ENCODE data around the gene ZNF318. TPM values are rescaled to one million over a fixed set of nuclear protein-coding genes. Genes with fewer than 3 reads are reported as not detected.

Gene ZNF318
- total and polyA plus RNA-seq, 2 donors, result 10.1 to 14.6 TPM

- 70% methylated on average over 10 of the region's 10 CpGs for WGBS
- DNase-seq (ENCODE audit: extremely low spot score), result no peak
- H3K4me1 ChIP-seq (ENCODE audit: insufficient read depth), result no peaks in the 10 kb centered on the region
- no peaks in the 10 kb centered on the region for H3K36me3 ChIP-seq (ENCODE audit: insufficient read depth)
- no peak within 1 kb of the TSS for H3K4me3 ChIP-seq (ENCODE audit: low read depth, low read length)
- no peak within 1 kb of the TSS for H3K27ac ChIP-seq (ENCODE audit: low read depth)
Measured at GRCh38 chr6:43297644-43298564, 71.5 kb downstream of the ZNF318 start, which contains the start of gene SLC22A7. Gene SLC22A7, plus strand, starts transcription at chr6:43298260. Its CDS starts 99 bp downstream, at chr6:43298359.

- Histone ChIP-seq H3K27ac (ENCODE audit: low read depth) (no peak overlapping the region), H3K4me1 (ENCODE audit: insufficient read depth) (no peaks in the 10 kb centered on the region), H3K4me3 (ENCODE audit: low read depth, low read length) (no peak overlapping the region), H3K36me3 (ENCODE audit: insufficient read depth) (no peaks in the 10 kb centered on the region)
- WGBS, result 84% methylated on average over 5 of the region's 5 CpGs
- DNase-seq (ENCODE audit: extremely low spot score), result no peak
Measured at GRCh38 chr6:43296780-43297497, 72.5 kb downstream of the ZNF318 start.

- no peaks in the 10 kb centered on the region for H3K36me3 ChIP-seq (ENCODE audit: insufficient read depth)
- no peak for DNase-seq (ENCODE audit: extremely low spot score)
- 87% methylated on average over 3 of the region's 3 CpGs for WGBS
- no peaks in the 10 kb centered on the region for H3K4me1 ChIP-seq (ENCODE audit: insufficient read depth)
- no peak overlapping the region for H3K27ac ChIP-seq (ENCODE audit: low read depth)
- H3K4me3 ChIP-seq (ENCODE audit: low read depth, low read length), result no peak overlapping the region
Measured at GRCh38 chr6:43295456-43295855, 74.0 kb downstream of the ZNF318 start.

GRCh38 chr6:43294536-43294935 is 74.9 kb downstream of the ZNF318 start:
- Histone ChIP-seq H3K27ac (ENCODE audit: low read depth) (no peak overlapping the region), H3K4me1 (ENCODE audit: insufficient read depth) (no peaks in the 10 kb centered on the region), H3K4me3 (ENCODE audit: low read depth, low read length) (no peak overlapping the region), H3K36me3 (ENCODE audit: insufficient read depth) (no peaks in the 10 kb centered on the region)
- WGBS, result 87% methylated on average over 3 of the region's 3 CpGs
- no peak for DNase-seq (ENCODE audit: extremely low spot score)

- H3K4me1 ChIP-seq (ENCODE audit: insufficient read depth), result no peaks in the 10 kb centered on the region
- WGBS, result 95% methylated on average over 3 of the region's 3 CpGs
- no peak for DNase-seq (ENCODE audit: extremely low spot score)
Measured at GRCh38 chr6:43293698-43294097, 75.7 kb downstream of the ZNF318 start.

GRCh38 chr6:43292763-43293318 is 76.6 kb downstream of the ZNF318 start:
- Histone ChIP-seq H3K36me3 (ENCODE audit: insufficient read depth) (no peaks in the 10 kb centered on the region), H3K4me3 (ENCODE audit: low read depth, low read length) (no peak overlapping the region), H3K4me1 (ENCODE audit: insufficient read depth) (no peaks in the 10 kb centered on the region), H3K27ac (ENCODE audit: low read depth) (no peak overlapping the region)
- DNase-seq (ENCODE audit: extremely low spot score), result no peak
- 78% methylated on average over 5 of the region's 5 CpGs for WGBS

More at GRCh38 chr6:43293698-43294097, 75.7 kb downstream of the ZNF318 start:
- Histone ChIP-seq H3K4me3 (ENCODE audit: low read depth, low read length) (no peak overlapping the region), H3K27ac (ENCODE audit: low read depth) (no peak overlapping the region), H3K36me3 (ENCODE audit: insufficient read depth) (no peaks in the 10 kb centered on the region)

GRCh38 chr6:43292341-43292740 is 77.1 kb downstream of the ZNF318 start:
- no peak for DNase-seq (ENCODE audit: extremely low spot score)
- WGBS, result 93% methylated on average over 6 of the region's 6 CpGs

GRCh38 chr6:43291708-43292107 is 77.7 kb downstream of the ZNF318 start:
- Histone ChIP-seq H3K4me3 (ENCODE audit: low read depth, low read length) (no peak overlapping the region), H3K36me3 (ENCODE audit: insufficient read depth) (no peaks in the 10 kb centered on the region), H3K4me1 (ENCODE audit: insufficient read depth) (no peaks in the 10 kb centered on the region), H3K27ac (ENCODE audit: low read depth) (no peak overlapping the region)
- no peak for DNase-seq (ENCODE audit: extremely low spot score)
- 85% methylated on average over 2 of the region's 2 CpGs for WGBS

More at GRCh38 chr6:43292341-43292740, 77.1 kb downstream of the ZNF318 start:
- no peak overlapping the region for H3K4me3 ChIP-seq (ENCODE audit: low read depth, low read length)
- H3K36me3 ChIP-seq (ENCODE audit: insufficient read depth), result no peaks in the 10 kb centered on the region
- H3K27ac ChIP-seq (ENCODE audit: low read depth), result no peak overlapping the region
- no peaks in the 10 kb centered on the region for H3K4me1 ChIP-seq (ENCODE audit: insufficient read depth)

GRCh38 chr6:43290905-43291355 is 78.5 kb downstream of the ZNF318 start:
- Histone ChIP-seq H3K4me3 (ENCODE audit: low read depth, low read length) (no peak overlapping the region), H3K4me1 (ENCODE audit: insufficient read depth) (no peaks in the 10 kb centered on the region), H3K36me3 (ENCODE audit: insufficient read depth) (no peaks in the 10 kb centered on the region), H3K27ac (ENCODE audit: low read depth) (no peak overlapping the region)
- WGBS, result 70% methylated on average over 6 of the region's 6 CpGs
- no peak for DNase-seq (ENCODE audit: extremely low spot score)

GRCh38 chr6:43290339-43290904 is 79.0 kb downstream of the ZNF318 start:
- Histone ChIP-seq H3K4me3 (ENCODE audit: low read depth, low read length) (no peak overlapping the region), H3K27ac (ENCODE audit: low read depth) (no peak overlapping the region), H3K36me3 (ENCODE audit: insufficient read depth) (no peaks in the 10 kb centered on the region), H3K4me1 (ENCODE audit: insufficient read depth) (no peaks in the 10 kb centered on the region)
- 65% methylated on average over 3 of the region's 3 CpGs for WGBS
- DNase-seq (ENCODE audit: extremely low spot score), result no peak

- no peaks in the 10 kb centered on the region for H3K36me3 ChIP-seq (ENCODE audit: insufficient read depth)
- H3K4me1 ChIP-seq (ENCODE audit: insufficient read depth), result no peaks in the 10 kb centered on the region
- WGBS, result 70% methylated on average over 7 of the region's 7 CpGs
Measured at GRCh38 chr6:43287717-43288679, 81.4 kb downstream of the ZNF318 start.

GRCh38 chr6:43286980-43287716 is 82.3 kb downstream of the ZNF318 start:
- no peak overlapping the region for H3K27ac ChIP-seq (ENCODE audit: low read depth)
- no peak overlapping the region for H3K4me3 ChIP-seq (ENCODE audit: low read depth, low read length)
- H3K4me1 ChIP-seq (ENCODE audit: insufficient read depth), result no peaks in the 10 kb centered on the region
- DNase-seq (ENCODE audit: extremely low spot score), result no peak
- 55% methylated on average over 10 of the region's 10 CpGs for WGBS
- no peaks in the 10 kb centered on the region for H3K36me3 ChIP-seq (ENCODE audit: insufficient read depth)

More at GRCh38 chr6:43287717-43288679, 81.4 kb downstream of the ZNF318 start:
- no peak for DNase-seq (ENCODE audit: extremely low spot score)
- no peak overlapping the region for H3K4me3 ChIP-seq (ENCODE audit: low read depth, low read length)
- H3K27ac ChIP-seq (ENCODE audit: low read depth), result no peak overlapping the region
